Upper lobe of right lung (tissue), 1 donor: ENCODE results near the gene HRH2. TPM values are rescaled to one million over a fixed set of nuclear protein-coding genes. Genes with fewer than 3 reads are reported as not detected.
A peak's percentile ranks its signal among the peaks of the same experiment; 100 is the strongest.

Source experiments
- ATAC-seq: fragments of 200-7000 bp; cut with Tn5 transposase; one replicate; pipeline ENCODE4 v1.9.1; 2020; ENCODE audit warnings: mild to moderate bottlenecking, moderate library complexity
- DNase-seq: peaks from one replicate; pipeline ENCODE4 v3.0.0-alpha.2; 2020
- H3K27ac ChIP-seq: fragments of 200-600 bp; one replicate; pipeline ENCODE4 v1.8.0; 2022
- H3K27me3 ChIP-seq: fragments of 200-600 bp; one replicate; pipeline ENCODE4 v1.8.0; 2022; ENCODE audit warnings: mild to moderate bottlenecking
- H3K36me3 ChIP-seq: fragments of 200-600 bp; one replicate; pipeline ENCODE4 v1.8.0; 2022
- H3K4me1 ChIP-seq: fragments of 200-600 bp; one replicate; pipeline ENCODE4 v1.8.0; 2022
- H3K4me3 ChIP-seq: fragments of 200-600 bp; one replicate; pipeline ENCODE4 v1.8.0; 2022; ENCODE audit warnings: mild to moderate bottlenecking
- H3K9me3 ChIP-seq: fragments of 200-600 bp; one replicate; pipeline ENCODE4 v1.8.0; 2022
- intact Hi-C: fragments of 100-400 bp; cut with DNase I; formaldehyde crosslinking; loops from one replicate; pipeline ENCODE4 v1.11.0; 2022
- total RNA-seq: library from RNA; stranded (reverse); fragmentation: NEBNext Ultra II Directional; extraction: Animal tissue kit (Norgen Biotek cat#: 25700); gene quantifications from one replicate; pipeline ENCODE4 v1.2.1, GENCODE V29; 2021
- TF ChIP-seq, protein P1 (sequence below): fragments of 200-600 bp; IDR thresholded peaks from one replicate; pipeline ENCODE4 v1.8.0; 2022; ENCODE audit warnings: antibody characterized with exemption
- donor health status: DM: no; HTN: yes; CAD: no; lungs with severe emphysema.

Gene HRH2
- total RNA-seq, 1 donor from 2014 or later: 8.2 TPM

DNA sequence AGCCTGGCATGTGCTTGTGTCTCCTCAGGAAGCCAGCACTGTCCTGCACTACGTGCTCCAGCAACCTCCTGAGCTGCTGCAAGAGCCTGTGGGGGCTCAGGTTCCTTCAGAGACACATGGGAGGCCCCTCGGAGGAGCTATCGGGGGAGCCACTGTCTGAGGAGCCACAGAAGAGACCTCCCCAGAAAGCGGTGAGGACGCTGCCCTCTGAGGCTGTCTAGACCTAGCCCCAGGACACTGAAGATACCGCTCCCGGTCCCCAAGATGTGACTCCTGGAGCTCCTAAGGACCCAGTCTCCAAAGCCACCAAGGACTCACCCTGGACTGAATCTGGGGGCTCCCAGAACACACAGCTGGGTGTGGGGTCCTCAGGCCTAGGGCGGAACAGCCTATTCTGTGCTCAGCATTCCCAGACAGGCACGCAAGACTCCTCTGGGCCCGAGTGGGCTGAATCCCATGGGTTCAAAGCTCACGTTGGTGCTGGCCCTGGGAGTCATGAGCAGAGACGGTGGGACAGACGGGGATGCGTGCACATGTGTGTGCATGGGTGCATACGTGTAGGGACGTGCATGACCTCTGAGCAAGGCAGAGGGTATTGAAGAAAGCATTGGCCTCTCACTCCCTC is 50.0 kb downstream of the HRH2 start:
- DNase-seq (peak; percentile 37), ATAC-seq (no peak)
- TF ChIP-seq, protein P1, sequence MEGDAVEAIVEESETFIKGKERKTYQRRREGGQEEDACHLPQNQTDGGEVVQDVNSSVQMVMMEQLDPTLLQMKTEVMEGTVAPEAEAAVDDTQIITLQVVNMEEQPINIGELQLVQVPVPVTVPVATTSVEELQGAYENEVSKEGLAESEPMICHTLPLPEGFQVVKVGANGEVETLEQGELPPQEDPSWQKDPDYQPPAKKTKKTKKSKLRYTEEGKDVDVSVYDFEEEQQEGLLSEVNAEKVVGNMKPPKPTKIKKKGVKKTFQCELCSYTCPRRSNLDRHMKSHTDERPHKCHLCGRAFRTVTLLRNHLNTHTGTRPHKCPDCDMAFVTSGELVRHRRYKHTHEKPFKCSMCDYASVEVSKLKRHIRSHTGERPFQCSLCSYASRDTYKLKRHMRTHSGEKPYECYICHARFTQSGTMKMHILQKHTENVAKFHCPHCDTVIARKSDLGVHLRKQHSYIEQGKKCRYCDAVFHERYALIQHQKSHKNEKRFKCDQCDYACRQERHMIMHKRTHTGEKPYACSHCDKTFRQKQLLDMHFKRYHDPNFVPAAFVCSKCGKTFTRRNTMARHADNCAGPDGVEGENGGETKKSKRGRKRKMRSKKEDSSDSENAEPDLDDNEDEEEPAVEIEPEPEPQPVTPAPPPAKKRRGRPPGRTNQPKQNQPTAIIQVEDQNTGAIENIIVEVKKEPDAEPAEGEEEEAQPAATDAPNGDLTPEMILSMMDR: no peak
- H3K9me3 ChIP-seq: no peaks in the 10 kb centered on the region
- intact Hi-C loops: no loop called here
- no peak overlapping the region for H3K27ac ChIP-seq
- H3K4me1 ChIP-seq: no peaks in the 10 kb centered on the region
- no peak overlapping the region for H3K4me3 ChIP-seq
- no peaks in the 10 kb centered on the region for H3K36me3 ChIP-seq
- H3K27me3 ChIP-seq: no peaks in the 10 kb centered on the region

GRCh38 chr5:175709276-175709781 is 51.5 kb downstream of the HRH2 start:
- DNase-seq (peak; percentile 57), ATAC-seq (no peak)
- H3K4me1 ChIP-seq: no peaks in the 10 kb centered on the region
- TF ChIP-seq, protein P1: no peak
- no peaks in the 10 kb centered on the region for H3K9me3 ChIP-seq
- no peaks in the 10 kb centered on the region for H3K36me3 ChIP-seq
- intact Hi-C loops: no loop called here
- H3K4me3 ChIP-seq: no peak overlapping the region
- H3K27ac ChIP-seq: no peak overlapping the region
- H3K27me3 ChIP-seq: no peaks in the 10 kb centered on the region

DNA sequence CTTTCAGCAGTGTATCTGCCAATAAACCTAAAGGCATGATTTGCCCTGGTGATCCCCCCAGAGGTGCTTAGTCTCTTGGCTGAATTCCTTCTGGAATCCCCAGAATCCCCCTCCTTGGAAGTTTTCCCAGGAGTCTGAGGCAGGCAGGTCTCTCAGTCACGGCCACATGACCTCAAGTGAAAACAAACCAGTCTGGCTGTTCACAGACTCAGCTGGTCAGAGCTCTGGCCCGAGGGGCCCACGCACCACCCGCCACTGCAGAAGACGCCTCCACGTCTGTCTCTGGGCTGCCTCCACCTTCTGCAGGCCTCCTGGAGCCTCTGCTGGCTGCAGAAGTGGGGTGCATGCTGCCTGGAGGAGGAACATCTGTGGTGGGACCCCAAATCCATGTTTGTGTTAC is 52.5 kb downstream of the HRH2 start:
- Histone ChIP-seq H3K4me3 (no peak overlapping the region), H3K4me1 (no peaks in the 10 kb centered on the region), H3K27me3 (no peaks in the 10 kb centered on the region), H3K27ac (no peak overlapping the region), H3K9me3 (no peaks in the 10 kb centered on the region), H3K36me3 (no peaks in the 10 kb centered on the region)
- intact Hi-C loops: loop anchor here (5.0 kb wide), 1 partner anchor 173 kb away; no protein-coding TSS in a partner anchor
- ATAC-seq (no peak), DNase-seq (peak; percentile 17)
- TF ChIP-seq, protein P1: no peak

- DNase-seq: peak; percentile 21
Observed at GRCh38 chr5:175711031-175711430, 53.2 kb downstream of the HRH2 start.

GRCh38 chr5:175711472-175712312 is 53.8 kb downstream of the HRH2 start:
- no peak for ATAC-seq

More at GRCh38 chr5:175711031-175711430, 53.2 kb downstream of the HRH2 start:
- Histone ChIP-seq H3K4me1 (no peaks in the 10 kb centered on the region), H3K9me3 (no peaks in the 10 kb centered on the region), H3K27me3 (no peaks in the 10 kb centered on the region), H3K27ac (no peak overlapping the region), H3K4me3 (no peak overlapping the region), H3K36me3 (no peaks in the 10 kb centered on the region)
- intact Hi-C loops: loop anchor here (5.0 kb wide), 1 partner anchor 174 kb away; no protein-coding TSS in a partner anchor
- TF ChIP-seq, protein P1: no peak
- no peak for ATAC-seq

More at GRCh38 chr5:175711472-175712312, 53.8 kb downstream of the HRH2 start:
- H3K36me3 ChIP-seq: no peaks in the 10 kb centered on the region
- no peak overlapping the region for H3K27ac ChIP-seq
- TF ChIP-seq, protein P1: no peak
- intact Hi-C loops: loop anchor here (5.0 kb wide), 1 partner anchor 174 kb away; no protein-coding TSS in a partner anchor
- no peaks in the 10 kb centered on the region for H3K27me3 ChIP-seq
- peak; percentile 46 for DNase-seq
- no peak overlapping the region for H3K4me3 ChIP-seq
- H3K4me1 ChIP-seq: no peaks in the 10 kb centered on the region
- H3K9me3 ChIP-seq: no peaks in the 10 kb centered on the region
